HepG2 (cell line): ENCODE results near the gene ATRX. TPM values are rescaled to one million over a fixed set of nuclear protein-coding genes. Genes with fewer than 3 reads are reported as not detected.

ENCODE experiments used
- ATAC-seq: fragments of 200-7000 bp; cut with Tn5 transposase; 3 replicates; pipeline ENCODE4 v1.9.1; 2020; ENCODE audit warnings: mild to moderate bottlenecking, moderate library complexity
- BruUV-seq: library from RNA; stranded (reverse); fragments of 400-500 nt; replicated peaks from 2 replicates; lab custom pipeline; 2021; lab: Mats Ljungman, UMichigan
- CTCF ChIA-PET: fragments of 300-600 bp; formaldehyde crosslinking; extraction: SDS; loops from one replicate; lab custom pipeline; 2021; ENCODE audit warnings: low total read pairs, inconsistent platforms, low intra/inter-chr PET ratio; lab: Yijun Ruan, JAX
- POLR2A ChIA-PET: fragments of 350-600 bp; sonication (Branson Sonifier 250); formaldehyde crosslinking; loops from one replicate; lab custom pipeline; 2020; ENCODE audit warnings: antibody characterized with exemption, inconsistent platforms; lab: Yijun Ruan, JAX
- DNase-seq: peaks from one replicate; pipeline ENCODE4 v3.0.0-alpha.2; 2015; ENCODE audit warnings: low spot score
- FAIRE-seq: peaks from 3 replicates; lab custom pipeline; 2011; peaks lifted over from hg19 to GRCh38; lab: Jason Lieb, UNC
- H2AFZ ChIP-seq: one replicate; pipeline ENCODE4 v1.6.1; 2011; ENCODE audit warnings: low read length, inconsistent platforms
- H3K27ac ChIP-seq: fragments of 300-600 bp; 3 replicates; pipeline ENCODE4 v1.8.0; 2011; ENCODE audit warnings: mixed run types, mild to moderate bottlenecking, mixed read lengths, low read length, inconsistent platforms; ENCODE audit not compliant: insufficient read depth; ENCODE audit errors: extremely low read length
- H3K27me3 ChIP-seq, 2 experiments: fragments of 200-600 bp in 1 of 2; 2 replicates in 1 of 2; 3 replicates in 1 of 2; pipeline versions ENCODE4 v1.6.0 to v1.8.0; 2011; ENCODE audit warnings: low read length in 2 of 2, mild to moderate bottlenecking in 2 of 2, moderate library complexity in 2 of 2, inconsistent platforms in 1 of 2; ENCODE audit not compliant: insufficient read depth in 2 of 2, control insufficient read depth in 1 of 2
- H3K36me3 ChIP-seq, 2 experiments: fragments of 200-600 bp in 1 of 2; replicated peaks in 1 of 2; 2 replicates in 1 of 2; 3 replicates in 1 of 2; pipeline versions ENCODE4 v1.5.1 to v1.8.0; 2011; ENCODE audit warnings: low read length in 2 of 2, inconsistent platforms in 1 of 2; ENCODE audit not compliant: insufficient read depth in 2 of 2, control insufficient read depth in 1 of 2
- H3K4me1 ChIP-seq: 2 replicates; pipeline ENCODE4 v1.5.1; 2012; ENCODE audit warnings: low read length, inconsistent platforms; ENCODE audit not compliant: insufficient read depth
- H3K4me2 ChIP-seq: 2 replicates; pipeline ENCODE4 v1.6.0; 2011; ENCODE audit warnings: low read depth, low read length, inconsistent platforms
- H3K4me3 ChIP-seq, 3 experiments: fragments of 200-600 bp in 1 of 3; sonication (generic), shearing (Covaris generic) in 1 of 3; replicated peaks in 1 of 3; 2 replicates each; pipeline ENCODE4 v1.5.1; 2011 to 2016; ENCODE audit warnings: low read length in 3 of 3, inconsistent platforms in 2 of 3, low read depth in 2 of 3, mild to moderate bottlenecking in 2 of 3, control low read depth in 1 of 3, mixed read lengths in 1 of 3; ENCODE audit not compliant: insufficient read depth in 1 of 3
- H3K79me2 ChIP-seq: one replicate; pipeline ENCODE4 v1.6.1; 2011; ENCODE audit warnings: low read length, inconsistent platforms; ENCODE audit not compliant: insufficient read depth
- H3K9ac ChIP-seq: 2 replicates; pipeline ENCODE4 v1.6.0; 2011; ENCODE audit warnings: mild to moderate bottlenecking, low read depth, low read length, inconsistent platforms; ENCODE audit not compliant: insufficient read depth
- H3K9me3 ChIP-seq: 2 replicates; pipeline ENCODE4 v1.5.1; 2012; ENCODE audit warnings: mild to moderate bottlenecking, low read length
- H4K20me1 ChIP-seq: 2 replicates; pipeline ENCODE4 v1.6.0; 2011; ENCODE audit warnings: inconsistent platforms, mild to moderate bottlenecking, low read length, moderate library complexity; ENCODE audit not compliant: insufficient read depth
- CCDC6 ChIP-seq: sonication (generic); formaldehyde crosslinking; IDR thresholded peaks from 2 replicates; pipeline ENCODE4 v1.8.1; 2022; ENCODE audit warnings: mild to moderate bottlenecking, missing genetic modification reagents, moderate library complexity
- NFKB2 ChIP-seq: sonication (generic); formaldehyde crosslinking; IDR thresholded peaks from 2 replicates; pipeline ENCODE4 v1.4.0; 2020; ENCODE audit warnings: missing genetic modification reagents, borderline replicate concordance
- PAF1 ChIP-seq: IDR thresholded peaks from 2 replicates; pipeline ENCODE4 v1.6.1; 2016; ENCODE audit warnings: missing genetic modification reagents, missing compliant biosample characterization
- PREB ChIP-seq: sonication (generic); formaldehyde crosslinking; IDR thresholded peaks from 2 replicates; pipeline ENCODE4 v1.4.0; 2020; ENCODE audit warnings: missing genetic modification reagents
- ZFP82 ChIP-seq: sonication (generic); formaldehyde crosslinking; IDR thresholded peaks from 2 replicates; pipeline ENCODE4 v1.5.1; 2020; ENCODE audit warnings: mild to moderate bottlenecking, missing genetic modification reagents, borderline replicate concordance
- ZHX1 ChIP-seq: sonication (generic); formaldehyde crosslinking; IDR thresholded peaks from 2 replicates; pipeline ENCODE4 v1.8.1; 2022; ENCODE audit warnings: low read depth, mild to moderate bottlenecking, missing genetic modification reagents
- ZNF451 ChIP-seq: sonication (generic); formaldehyde crosslinking; IDR thresholded peaks from 2 replicates; pipeline ENCODE4 v1.5.0; 2020; ENCODE audit warnings: mild to moderate bottlenecking, missing genetic modification reagents
- WGBS: methylation state at CpG from one replicate; pipeline ENCODE4 v1.1.6; 2017; ENCODE audit warnings: low lambda C conversion rate; 5-methylcytosine and 5-hydroxymethylcytosine counted together
- in situ Hi-C: cut with HindIII; loops from 2 replicates; pipeline ENCODE4 v1.10.0; 2017; ENCODE audit warnings: low pct_unique_long_range_greater_than_20kb; ENCODE audit not compliant: extremely low pct_ligation_motif_present
- intact Hi-C: fragments of 100-400 bp; cut with micrococcal nuclease; formaldehyde crosslinking; loops from one replicate; pipeline ENCODE4 v1.10.0; 2022; ENCODE audit not compliant: unreplicated experiment
- polyA plus RNA-seq, 8 experiments: library from polyadenylated mRNA; depleted of rRNA in 3 of 8; stranded (reverse) in 7 of 8; unstranded in 1 of 8; fragments of >200 nt; fragmentation: Illumina TruSeq in 4 of 8; extraction: Trizol in 4 of 8; gene quantifications; 2 replicates each; pipeline versions ENCODE4 v1.2.1 to v1.2.3, GENCODE V29; 2011 to 2016; ENCODE audit warnings: low read depth in 4 of 8, missing spikeins in 1 of 8, mixed read lengths in 1 of 8; ENCODE audit not compliant: insufficient read depth in 1 of 8
- total RNA-seq, 5 experiments: library from RNA; depleted of rRNA; stranded (reverse); fragments of >200 nt; fragmentation: Illumina TruSeq; extraction: Trizol; gene quantifications; 2 replicates each; pipeline ENCODE4 v1.2.3, GENCODE V29; 2016; ENCODE audit warnings: low read depth in 1 of 5

Gene ATRX
- total and polyA plus RNA-seq, 2 of the 13 experiments (the other 11 are each of a cell fraction or from before 2014, with no cell fraction given): 26.1 to 44.5 TPM

- 100% methylated on average over 1 of the region's 6 CpGs for WGBS
- no peak overlapping the region for H3K4me2 ChIP-seq
- no peak overlapping the region for H2AFZ ChIP-seq
- no peak for FAIRE-seq
- ATAC-seq: no peak
- intact Hi-C loops: no loop called here
- TF ChIP-seq CCDC6 (CRISPR knock-in tag) (no peak), ZHX1 (no peak), PAF1 (no peak), ZFP82 (no peak), PREB (no peak), ZNF451 (CRISPR knock-in tag) (no peak), NFKB2 (CRISPR knock-in tag) (no peak)
- TF ChIP-seq, all 625 proteins: peak for 0
- Histone ChIP-seq H3K9ac (no peak overlapping the region), H3K27ac (no peak overlapping the region), H3K36me3 (no peaks in the 10 kb centered on the region), H3K9me3 (no peaks in the 10 kb centered on the region), H3K4me3 (no peak overlapping the region), H3K27me3 (no peaks in the 10 kb centered on the region), H3K79me2 (peaks cover 21% of the 10 kb centered on the region), H4K20me1 (no peaks in the 10 kb centered on the region), H3K4me1 (no peaks in the 10 kb centered on the region)
- ChIA-PET POLR2A (no interaction called here), CTCF (no interaction called here)
- no TSS peak for BruUV-seq
- in situ Hi-C loops: no loop called here
- no peak for DNase-seq
These were observed 30.5 kb downstream of the ATRX start for GRCh38 chrX:77755561-77755960.
